ENCODE measurements around the gene LHFPL2.

LHFPL2 gene

GRCh38 chr5:78633700-78634099 is 14.9 kb downstream of the LHFPL2 start:
- peaks cover 28% of the 10 kb centered on the region for H3K27me3 Mint-ChIP-seq
- H3K36me3 Mint-ChIP-seq (ENCODE audit: insufficient read depth): no peaks in the 10 kb centered on the region
- no peak overlapping the region for H3K27ac Mint-ChIP-seq (ENCODE audit: low read depth)
- no peak for DNase-seq (ENCODE audit: low spot score in 2 of 2)
- no peak overlapping the region for H3K4me3 Mint-ChIP-seq
- no peaks in the 10 kb centered on the region for H3K4me1 Mint-ChIP-seq
- ATAC-seq (replicated peaks; ENCODE audit: extremely low read depth, poor library complexity, severe bottlenecking): no peak
- no peaks in the 10 kb centered on the region for H3K9me3 Mint-ChIP-seq

- Mint-ChIP-seq H3K4me1 (no peaks in the 10 kb centered on the region), H3K4me3 (no peak overlapping the region), H3K27me3 (peaks cover 40% of the 10 kb centered on the region), H3K9me3 (no peaks in the 10 kb centered on the region), H3K36me3 (ENCODE audit: insufficient read depth) (no peaks in the 10 kb centered on the region), H3K27ac (ENCODE audit: low read depth) (no peak overlapping the region)
- DNase-seq (ENCODE audit: low spot score in 2 of 2) (no peak), ATAC-seq (replicated peaks; ENCODE audit: extremely low read depth, poor library complexity, severe bottlenecking) (no peak)
Observed at GRCh38 chr5:78632467-78632866, 16.1 kb downstream of the LHFPL2 start.

- DNase-seq (ENCODE audit: low spot score in 2 of 2) (no peak), ATAC-seq (replicated peaks; ENCODE audit: extremely low read depth, poor library complexity, severe bottlenecking) (no peak)
- Mint-ChIP-seq H3K9me3 (no peaks in the 10 kb centered on the region), H3K36me3 (ENCODE audit: insufficient read depth) (no peaks in the 10 kb centered on the region), H3K27ac (ENCODE audit: low read depth) (no peak overlapping the region), H3K4me3 (no peak overlapping the region), H3K27me3 (peaks cover 45% of the 10 kb centered on the region), H3K4me1 (no peaks in the 10 kb centered on the region)
Observed at GRCh38 chr5:78631931-78632330, 16.6 kb downstream of the LHFPL2 start.

GRCh38 chr5:78630047-78630446 is 18.5 kb downstream of the LHFPL2 start:
- Mint-ChIP-seq H3K4me3 (no peak overlapping the region), H3K4me1 (no peaks in the 10 kb centered on the region), H3K27ac (ENCODE audit: low read depth) (no peak overlapping the region), H3K9me3 (no peaks in the 10 kb centered on the region), H3K27me3 (peaks cover 56% of the 10 kb centered on the region), H3K36me3 (ENCODE audit: insufficient read depth) (no peaks in the 10 kb centered on the region)
- ATAC-seq (replicated peaks; ENCODE audit: extremely low read depth, poor library complexity, severe bottlenecking): no peak
- DNase-seq (ENCODE audit: low spot score in 2 of 2): no peak

- no peaks in the 10 kb centered on the region for H3K9me3 Mint-ChIP-seq
- H3K4me3 Mint-ChIP-seq: no peak overlapping the region
- H3K4me1 Mint-ChIP-seq: no peaks in the 10 kb centered on the region
- DNase-seq (ENCODE audit: low spot score in 2 of 2) (no peak), ATAC-seq (replicated peaks; ENCODE audit: extremely low read depth, poor library complexity, severe bottlenecking) (no peak)
- peaks cover 57% of the 10 kb centered on the region for H3K27me3 Mint-ChIP-seq
- H3K27ac Mint-ChIP-seq (ENCODE audit: low read depth): no peak overlapping the region
- no peaks in the 10 kb centered on the region for H3K36me3 Mint-ChIP-seq (ENCODE audit: insufficient read depth)
Observed at GRCh38 chr5:78629624-78630023, 18.9 kb downstream of the LHFPL2 start.

- H3K27me3 Mint-ChIP-seq: peaks cover 57% of the 10 kb centered on the region
- no peak overlapping the region for H3K27ac Mint-ChIP-seq (ENCODE audit: low read depth)
- DNase-seq (ENCODE audit: low spot score in 2 of 2): no peak
- no peaks in the 10 kb centered on the region for H3K9me3 Mint-ChIP-seq
- H3K4me1 Mint-ChIP-seq: no peaks in the 10 kb centered on the region
- no peaks in the 10 kb centered on the region for H3K36me3 Mint-ChIP-seq (ENCODE audit: insufficient read depth)
- no peak overlapping the region for H3K4me3 Mint-ChIP-seq
- ATAC-seq (replicated peaks; ENCODE audit: extremely low read depth, poor library complexity, severe bottlenecking): no peak
Observed at GRCh38 chr5:78628270-78628992, 20.1 kb downstream of the LHFPL2 start.

- ATAC-seq (replicated peaks; ENCODE audit: extremely low read depth, poor library complexity, severe bottlenecking) (no peak), DNase-seq (ENCODE audit: low spot score in 2 of 2) (no peak)
- peaks cover 54% of the 10 kb centered on the region for H3K27me3 Mint-ChIP-seq
- H3K9me3 Mint-ChIP-seq: no peaks in the 10 kb centered on the region
- H3K4me3 Mint-ChIP-seq: no peak overlapping the region
- H3K36me3 Mint-ChIP-seq (ENCODE audit: insufficient read depth): no peaks in the 10 kb centered on the region
- no peak overlapping the region for H3K27ac Mint-ChIP-seq (ENCODE audit: low read depth)
- H3K4me1 Mint-ChIP-seq: no peaks in the 10 kb centered on the region
Observed at GRCh38 chr5:78627766-78628165, 20.8 kb downstream of the LHFPL2 start.

- H3K4me3 Mint-ChIP-seq: no peak overlapping the region
- no peak for DNase-seq (ENCODE audit: low spot score in 2 of 2)
- H3K27ac Mint-ChIP-seq (ENCODE audit: low read depth): no peak overlapping the region
- peaks cover 48% of the 10 kb centered on the region for H3K27me3 Mint-ChIP-seq
- H3K36me3 Mint-ChIP-seq (ENCODE audit: insufficient read depth): no peaks in the 10 kb centered on the region
- ATAC-seq (replicated peaks; ENCODE audit: extremely low read depth, poor library complexity, severe bottlenecking): no peak
- no peaks in the 10 kb centered on the region for H3K4me1 Mint-ChIP-seq
- H3K9me3 Mint-ChIP-seq: no peaks in the 10 kb centered on the region
Observed at GRCh38 chr5:78627175-78627574, 21.4 kb downstream of the LHFPL2 start.

GRCh38 chr5:78626009-78626571 is 22.5 kb downstream of the LHFPL2 start:
- H3K27me3 Mint-ChIP-seq: peaks cover 42% of the 10 kb centered on the region
- peaks cover 3% of the 10 kb centered on the region for H3K36me3 Mint-ChIP-seq (ENCODE audit: insufficient read depth)
- no peak for ATAC-seq (replicated peaks; ENCODE audit: extremely low read depth, poor library complexity, severe bottlenecking)
- no peaks in the 10 kb centered on the region for H3K4me1 Mint-ChIP-seq
- DNase-seq (ENCODE audit: low spot score in 2 of 2): no peak
- no peak overlapping the region for H3K27ac Mint-ChIP-seq (ENCODE audit: low read depth)
- no peaks in the 10 kb centered on the region for H3K9me3 Mint-ChIP-seq
- H3K4me3 Mint-ChIP-seq: no peak overlapping the region

GRCh38 chr5:78624992-78625391 is 23.6 kb downstream of the LHFPL2 start:
- Mint-ChIP-seq H3K27me3 (peaks cover 42% of the 10 kb centered on the region), H3K4me1 (no peaks in the 10 kb centered on the region), H3K4me3 (no peak overlapping the region), H3K9me3 (no peaks in the 10 kb centered on the region), H3K36me3 (ENCODE audit: insufficient read depth) (peaks cover 3% of the 10 kb centered on the region), H3K27ac (ENCODE audit: low read depth) (no peak overlapping the region)
- ATAC-seq (replicated peaks; ENCODE audit: extremely low read depth, poor library complexity, severe bottlenecking): no peak
- no peak for DNase-seq (ENCODE audit: low spot score in 2 of 2)

- Mint-ChIP-seq H3K27ac (ENCODE audit: low read depth) (no peak overlapping the region), H3K4me1 (no peaks in the 10 kb centered on the region), H3K27me3 (peaks cover 41% of the 10 kb centered on the region), H3K36me3 (ENCODE audit: insufficient read depth) (peaks cover 3% of the 10 kb centered on the region), H3K4me3 (no peak overlapping the region), H3K9me3 (no peaks in the 10 kb centered on the region)
- no peak for ATAC-seq (replicated peaks; ENCODE audit: extremely low read depth, poor library complexity, severe bottlenecking)
- no peak for DNase-seq (ENCODE audit: low spot score in 2 of 2)
Observed at GRCh38 chr5:78624011-78624541, 24.5 kb downstream of the LHFPL2 start.

GRCh38 chr5:78622302-78622971 is 26.1 kb downstream of the LHFPL2 start:
- no peak for ATAC-seq (replicated peaks; ENCODE audit: extremely low read depth, poor library complexity, severe bottlenecking)
- H3K4me3 Mint-ChIP-seq: no peak overlapping the region
- H3K27ac Mint-ChIP-seq (ENCODE audit: low read depth): no peak overlapping the region
- no peaks in the 10 kb centered on the region for H3K4me1 Mint-ChIP-seq
- DNase-seq (ENCODE audit: low spot score in 2 of 2): no peak
- peaks cover 25% of the 10 kb centered on the region for H3K27me3 Mint-ChIP-seq
- no peaks in the 10 kb centered on the region for H3K9me3 Mint-ChIP-seq
- peaks cover 3% of the 10 kb centered on the region for H3K36me3 Mint-ChIP-seq (ENCODE audit: insufficient read depth)

- no peaks in the 10 kb centered on the region for H3K9me3 Mint-ChIP-seq
- H3K4me3 Mint-ChIP-seq: no peak overlapping the region
- ATAC-seq (replicated peaks; ENCODE audit: extremely low read depth, poor library complexity, severe bottlenecking): no peak
- H3K27ac Mint-ChIP-seq (ENCODE audit: low read depth): no peak overlapping the region
- peaks cover 3% of the 10 kb centered on the region for H3K36me3 Mint-ChIP-seq (ENCODE audit: insufficient read depth)
- no peak for DNase-seq (ENCODE audit: low spot score in 2 of 2)
- H3K4me1 Mint-ChIP-seq: no peaks in the 10 kb centered on the region
- H3K27me3 Mint-ChIP-seq: peaks cover 14% of the 10 kb centered on the region
Observed at GRCh38 chr5:78621291-78621738, 27.3 kb downstream of the LHFPL2 start.

Data from central memory CD8-positive, alpha-beta T cell (primary cell).